Mammary epithelial cell (primary cell): ENCODE data around the gene ELFN1.

ENCODE experiments used
- EZH2 ChIP-seq: IDR thresholded peaks from 2 replicates; pipeline ENCODE4 v1.6.1; 2012; ENCODE audit warnings: low read length, inconsistent platforms, borderline replicate concordance
- TF ChIP-seq, protein P1 (sequence below), 2 donors: IDR thresholded peaks in 1 of 2; conservative IDR thresholded peaks in 1 of 2; 2 replicates each; pipeline ENCODE4 v1.5.1; 2011 to 2012; ENCODE audit warnings: inconsistent platforms in 2 of 2, low read length in 2 of 2, mild to moderate bottlenecking in 2 of 2, control low read depth in 1 of 2, low read depth in 1 of 2; ENCODE audit not compliant: insufficient read depth in 1 of 2; ENCODE audit errors: extremely low read depth in 1 of 2

DNA sequence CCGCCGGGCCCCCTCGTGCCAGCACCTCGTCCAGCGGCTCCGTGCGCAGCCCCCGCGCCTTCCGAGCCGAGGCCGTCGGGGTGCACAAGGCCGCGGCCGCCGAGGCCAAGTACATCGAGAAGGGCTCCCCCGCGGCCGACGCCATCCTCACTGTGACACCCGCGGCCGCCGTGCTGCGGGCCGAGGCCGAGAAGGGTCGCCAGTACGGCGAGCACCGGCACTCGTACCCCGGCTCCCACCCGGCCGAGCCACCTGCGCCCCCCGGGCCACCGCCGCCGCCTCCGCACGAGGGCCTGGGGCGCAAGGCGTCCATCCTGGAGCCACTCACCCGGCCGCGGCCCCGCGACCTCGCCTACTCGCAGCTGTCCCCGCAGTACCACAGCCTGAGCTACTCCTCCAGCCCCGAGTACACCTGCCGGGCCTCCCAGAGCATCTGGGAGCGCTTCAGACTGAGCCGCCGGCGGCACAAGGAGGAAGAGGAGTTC, 76.5 kb downstream of the ELFN1 start:
- TF ChIP-seq, protein P1, sequence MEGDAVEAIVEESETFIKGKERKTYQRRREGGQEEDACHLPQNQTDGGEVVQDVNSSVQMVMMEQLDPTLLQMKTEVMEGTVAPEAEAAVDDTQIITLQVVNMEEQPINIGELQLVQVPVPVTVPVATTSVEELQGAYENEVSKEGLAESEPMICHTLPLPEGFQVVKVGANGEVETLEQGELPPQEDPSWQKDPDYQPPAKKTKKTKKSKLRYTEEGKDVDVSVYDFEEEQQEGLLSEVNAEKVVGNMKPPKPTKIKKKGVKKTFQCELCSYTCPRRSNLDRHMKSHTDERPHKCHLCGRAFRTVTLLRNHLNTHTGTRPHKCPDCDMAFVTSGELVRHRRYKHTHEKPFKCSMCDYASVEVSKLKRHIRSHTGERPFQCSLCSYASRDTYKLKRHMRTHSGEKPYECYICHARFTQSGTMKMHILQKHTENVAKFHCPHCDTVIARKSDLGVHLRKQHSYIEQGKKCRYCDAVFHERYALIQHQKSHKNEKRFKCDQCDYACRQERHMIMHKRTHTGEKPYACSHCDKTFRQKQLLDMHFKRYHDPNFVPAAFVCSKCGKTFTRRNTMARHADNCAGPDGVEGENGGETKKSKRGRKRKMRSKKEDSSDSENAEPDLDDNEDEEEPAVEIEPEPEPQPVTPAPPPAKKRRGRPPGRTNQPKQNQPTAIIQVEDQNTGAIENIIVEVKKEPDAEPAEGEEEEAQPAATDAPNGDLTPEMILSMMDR (conservative IDR thresholded peaks at IDR 0.05 in 1 of 2, IDR thresholded peaks at IDR 0.05 in 1 of 2; ENCODE audit: extremely low read depth in 1 of 2, insufficient read depth in 1 of 2, low read depth in 1 of 2, low read length in 2 of 2), result no peak
- TF ChIP-seq EZH2, result no peak
